ENCODE results near the gene TAF15. TPM values are rescaled to one million over a fixed set of nuclear protein-coding genes. Genes with fewer than 3 reads are reported as not detected.

The TAF15 gene
- total RNA-seq, 1 donor: 55.0 TPM

GRCh38 chr17:35816723-35817122, 7.4 kb downstream of the TAF15 start:
- Histone ChIP-seq H3K79me2 (ENCODE audit: insufficient read depth, low read length) (peaks cover 89% of the 10 kb centered on the region), H3K4me2 (ENCODE audit: insufficient read depth, low read length) (no peak overlapping the region), H3K9me3 (ENCODE audit: low read depth, low read length) (no peaks in the 10 kb centered on the region), H3K27me3 (ENCODE audit: insufficient read depth, low read length) (no peaks in the 10 kb centered on the region), H3K4me3 (ENCODE audit: insufficient read depth, low read length) (no peak overlapping the region), H3K27ac (ENCODE audit: low read depth, low read length) (no peak overlapping the region), H3K4me1 (ENCODE audit: insufficient read depth, low read length) (peaks cover 4% of the 10 kb centered on the region), H4K20me1 (ENCODE audit: insufficient read depth, low read length) (peaks cover 41% of the 10 kb centered on the region), H3K36me3 (ENCODE audit: insufficient read depth, low read length) (peaks cover 41% of the 10 kb centered on the region), H2AFZ (ENCODE audit: low read length) (no peak overlapping the region)
- no peak for DNase-seq (ENCODE audit: insufficient read length, low spot score, missing footprints)
- no peak for TF ChIP-seq CTCF (IDR thresholded peaks at IDR 0.05; ENCODE audit: extremely low read depth, low read depth, low read length)

- Histone ChIP-seq H3K27me3 (ENCODE audit: insufficient read depth, low read length) (no peaks in the 10 kb centered on the region), H3K4me3 (ENCODE audit: insufficient read depth, low read length) (no peak overlapping the region), H3K9me3 (ENCODE audit: low read depth, low read length) (no peaks in the 10 kb centered on the region), H3K79me2 (ENCODE audit: insufficient read depth, low read length) (peaks cover 84% of the 10 kb centered on the region), H3K4me1 (ENCODE audit: insufficient read depth, low read length) (no peaks in the 10 kb centered on the region), H3K27ac (ENCODE audit: low read depth, low read length) (no peak overlapping the region), H4K20me1 (ENCODE audit: insufficient read depth, low read length) (peaks cover 36% of the 10 kb centered on the region), H3K4me2 (ENCODE audit: insufficient read depth, low read length) (no peak overlapping the region), H2AFZ (ENCODE audit: low read length) (no peak overlapping the region), H3K36me3 (ENCODE audit: insufficient read depth, low read length) (peaks cover 46% of the 10 kb centered on the region)
- no peak for DNase-seq (ENCODE audit: insufficient read length, low spot score, missing footprints)
- no peak for TF ChIP-seq CTCF (IDR thresholded peaks at IDR 0.05; ENCODE audit: extremely low read depth, low read depth, low read length)
Observed at GRCh38 chr17:35817196-35817595, 7.9 kb downstream of the TAF15 start.

DNA sequence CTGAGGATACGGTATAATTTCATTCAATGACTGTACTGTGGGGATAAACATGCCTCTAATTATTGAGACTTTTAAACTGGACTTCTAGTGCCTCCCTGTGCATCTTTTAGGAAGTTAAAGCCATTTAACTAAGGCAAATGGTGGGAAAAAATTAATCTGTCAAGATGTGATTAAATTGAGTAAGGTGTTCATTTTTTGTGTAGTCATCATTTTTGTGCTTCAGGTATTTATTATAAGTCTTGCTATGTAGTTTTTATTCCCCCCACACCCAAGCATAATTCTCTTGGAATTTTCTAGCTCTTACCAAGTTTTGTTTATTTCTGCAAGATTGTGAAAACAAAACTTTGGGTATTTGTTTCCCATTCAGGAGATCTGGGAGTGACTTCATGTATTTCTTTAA, 10.2 kb downstream of the TAF15 start:
- DNase-seq (ENCODE audit: insufficient read length, low spot score, missing footprints): no peak
- Histone ChIP-seq H4K20me1 (ENCODE audit: insufficient read depth, low read length) (peaks cover 32% of the 10 kb centered on the region), H3K27ac (ENCODE audit: low read depth, low read length) (no peak overlapping the region), H3K79me2 (ENCODE audit: insufficient read depth, low read length) (peaks cover 74% of the 10 kb centered on the region), H2AFZ (ENCODE audit: low read length) (no peak overlapping the region), H3K9me3 (ENCODE audit: low read depth, low read length) (no peaks in the 10 kb centered on the region), H3K4me2 (ENCODE audit: insufficient read depth, low read length) (no peak overlapping the region), H3K36me3 (ENCODE audit: insufficient read depth, low read length) (peaks cover 65% of the 10 kb centered on the region), H3K4me1 (ENCODE audit: insufficient read depth, low read length) (no peaks in the 10 kb centered on the region), H3K27me3 (ENCODE audit: insufficient read depth, low read length) (no peaks in the 10 kb centered on the region), H3K4me3 (ENCODE audit: insufficient read depth, low read length) (no peak overlapping the region)
- no peak for TF ChIP-seq CTCF (IDR thresholded peaks at IDR 0.05; ENCODE audit: extremely low read depth, low read depth, low read length)

DNA sequence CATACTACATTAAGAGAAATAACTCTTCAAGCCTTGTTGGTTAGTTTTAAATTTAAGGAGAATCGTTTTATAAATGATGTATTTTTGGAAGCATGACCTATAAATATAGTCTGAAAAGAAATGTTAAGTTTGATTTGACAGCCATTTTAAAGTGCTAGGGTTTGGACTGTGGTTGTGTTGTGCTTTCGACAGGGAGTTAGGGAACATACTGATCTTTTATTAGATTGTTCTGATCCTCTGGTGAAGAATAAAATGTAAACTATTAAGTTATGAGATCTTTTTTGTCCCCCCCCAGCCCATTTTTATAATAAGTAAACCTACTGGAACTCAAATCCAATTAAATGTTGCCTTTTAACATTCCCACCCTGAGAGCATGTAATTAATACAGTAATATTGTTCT, 12.0 kb downstream of the TAF15 start:
- peaks cover 57% of the 10 kb centered on the region for H3K79me2 ChIP-seq (ENCODE audit: insufficient read depth, low read length)
- no peaks in the 10 kb centered on the region for H3K4me1 ChIP-seq (ENCODE audit: insufficient read depth, low read length)
- H4K20me1 ChIP-seq (ENCODE audit: insufficient read depth, low read length): peaks cover 25% of the 10 kb centered on the region
- no peaks in the 10 kb centered on the region for H3K9me3 ChIP-seq (ENCODE audit: low read depth, low read length)
- no peak overlapping the region for H3K4me2 ChIP-seq (ENCODE audit: insufficient read depth, low read length)
- no peak overlapping the region for H3K27ac ChIP-seq (ENCODE audit: low read depth, low read length)
- no peak for DNase-seq (ENCODE audit: insufficient read length, low spot score, missing footprints)
- H2AFZ ChIP-seq (ENCODE audit: low read length): no peak overlapping the region
- H3K36me3 ChIP-seq (ENCODE audit: insufficient read depth, low read length): peaks cover 71% of the 10 kb centered on the region
- no peak for TF ChIP-seq CTCF (IDR thresholded peaks at IDR 0.05; ENCODE audit: extremely low read depth, low read depth, low read length)
- H3K27me3 ChIP-seq (ENCODE audit: insufficient read depth, low read length): no peaks in the 10 kb centered on the region
- no peak overlapping the region for H3K4me3 ChIP-seq (ENCODE audit: insufficient read depth, low read length)

All from osteoblast (primary cell).